ACHN (cell line): Measurements from ENCODE around the gene LY6G5C.
A peak's percentile ranks its signal among the peaks of the same experiment; 100 is the strongest.

ENCODE experiments used
- DNase-seq: peaks from one replicate; pipeline ENCODE4 v3.0.0-alpha.2; 2015
- in situ Hi-C: cut with HindIII; loops from 2 replicates; pipeline ENCODE4 v1.10.0; 2017; ENCODE audit warnings: low sequenced_read_pairs, low pct_ligation_motif_present, low pct_unique_long_range_greater_than_20kb

The LY6G5C gene

DNA sequence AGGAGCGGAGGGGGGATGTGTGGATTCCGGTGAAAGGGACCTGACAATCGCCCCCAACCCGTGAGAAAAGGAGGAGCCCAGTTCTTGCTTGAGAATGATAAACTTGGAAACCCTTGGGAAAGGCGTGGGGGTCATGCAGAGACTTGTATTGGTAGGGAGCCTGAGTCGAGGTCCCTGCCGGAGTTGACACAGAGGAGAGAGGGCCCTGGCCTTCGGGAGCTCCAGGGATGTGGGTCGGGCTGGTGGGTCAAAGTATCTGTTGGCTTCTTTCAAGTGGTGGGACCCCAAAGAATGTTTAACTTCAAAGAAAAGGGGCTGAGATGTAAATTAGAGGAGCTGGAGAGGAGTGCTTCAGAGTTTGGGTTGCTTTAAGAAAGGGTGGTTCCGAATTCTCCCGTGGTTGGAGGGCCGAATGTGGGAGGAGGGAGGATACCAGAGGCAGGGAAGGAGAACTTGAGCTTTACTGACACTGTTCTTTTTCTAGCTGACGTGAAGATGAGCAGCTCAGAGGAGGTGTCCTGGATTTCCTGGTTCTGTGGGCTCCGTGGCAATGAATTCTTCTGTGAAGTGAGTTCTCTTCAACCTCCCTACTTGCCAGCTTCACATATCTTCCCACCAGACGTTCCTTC lies 14.4 kb downstream of the LY6G5C start:
- no peak for DNase-seq
- in situ Hi-C loops, result no loop called here

DNA sequence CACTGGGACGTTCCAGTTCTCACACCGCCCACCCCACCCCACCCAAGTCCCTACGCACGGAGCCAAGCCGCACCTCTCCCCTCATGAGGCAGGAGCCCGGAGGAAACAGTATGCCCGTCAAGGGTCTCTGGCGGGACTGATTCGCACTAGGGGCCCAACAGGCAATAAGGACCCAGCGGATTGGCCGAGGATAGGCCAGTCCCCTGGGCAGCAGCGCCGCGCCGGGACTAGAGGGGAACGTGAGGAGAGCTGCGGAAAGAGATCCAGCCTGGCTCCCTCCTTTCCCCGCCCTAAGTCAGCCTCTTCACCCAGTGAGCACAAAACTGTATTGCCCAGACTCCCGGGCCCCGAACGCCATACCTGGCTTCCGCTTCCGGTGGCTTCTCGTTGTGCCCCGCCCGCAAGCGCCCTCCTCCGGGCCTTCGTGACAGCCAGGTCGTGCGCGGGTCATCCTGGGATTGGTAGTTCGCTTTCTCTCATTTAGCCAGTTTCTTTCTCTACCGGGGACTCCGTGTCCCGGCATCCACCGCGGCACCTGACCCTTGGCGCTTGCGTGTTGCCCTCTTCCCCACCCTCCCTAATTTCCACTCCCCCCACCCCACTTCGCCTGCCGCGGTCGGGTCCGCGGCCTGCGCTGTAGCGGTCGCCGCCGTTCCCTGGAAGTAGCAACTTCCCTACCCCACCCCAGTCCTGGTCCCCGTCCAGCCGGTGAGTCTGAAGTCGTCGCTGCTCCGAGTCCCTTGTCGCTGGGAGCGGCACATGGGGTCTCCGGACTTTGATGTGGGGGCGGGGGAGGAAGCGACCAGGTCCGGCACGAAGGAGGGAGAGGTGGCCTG lies 15.1 kb downstream of the LY6G5C start, which contains the start of gene CSNK2B:
Gene CSNK2B, plus strand, starts transcription at position 580 of the 836 bp plus-strand sequence. CDS start 752 bp downstream, outside the sequence.
- DNase-seq, result peak; percentile 94
- in situ Hi-C loops, result no loop called here

DNA sequence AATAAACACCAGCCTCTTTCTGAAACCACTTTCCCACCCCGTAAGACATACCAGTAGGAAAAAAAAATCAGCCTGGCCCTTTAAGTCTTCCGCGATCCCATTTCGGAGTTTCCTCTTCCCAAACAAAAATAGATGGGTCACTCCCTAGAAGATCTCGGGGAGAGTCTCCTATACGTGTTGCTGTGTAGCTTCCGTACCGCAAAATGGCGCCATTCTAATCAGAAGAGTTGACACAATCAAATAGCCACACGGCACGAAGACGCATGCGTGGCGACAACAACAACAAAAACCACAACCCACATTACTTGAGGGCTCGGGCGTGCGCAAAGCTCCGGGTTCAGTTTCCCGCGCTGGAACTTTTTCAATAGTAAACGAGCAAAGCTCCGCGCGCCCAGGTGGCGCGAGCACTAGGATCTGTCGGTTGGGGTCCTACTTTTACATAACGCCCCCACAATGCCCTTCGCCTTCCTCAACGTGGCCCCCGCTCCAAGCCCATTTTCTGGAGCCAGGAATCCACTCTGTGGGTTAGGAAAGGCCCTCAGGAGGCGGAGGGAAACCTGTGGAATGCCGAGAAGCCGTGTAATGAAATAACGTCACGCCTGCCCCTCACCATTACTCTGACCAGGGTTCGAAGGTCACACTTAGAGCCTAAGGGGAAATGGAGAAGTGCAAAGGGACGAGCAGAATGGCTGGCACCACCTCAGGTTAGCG lies 15.9 kb downstream of the LY6G5C start, which contains the start of gene GPANK1:
Gene GPANK1, minus strand, starts transcription at position 208 of the 711 bp plus-strand sequence. CDS start 519 bp downstream, outside the sequence.
- in situ Hi-C loops, result no loop called here
- DNase-seq, result peak; percentile 86

DNA sequence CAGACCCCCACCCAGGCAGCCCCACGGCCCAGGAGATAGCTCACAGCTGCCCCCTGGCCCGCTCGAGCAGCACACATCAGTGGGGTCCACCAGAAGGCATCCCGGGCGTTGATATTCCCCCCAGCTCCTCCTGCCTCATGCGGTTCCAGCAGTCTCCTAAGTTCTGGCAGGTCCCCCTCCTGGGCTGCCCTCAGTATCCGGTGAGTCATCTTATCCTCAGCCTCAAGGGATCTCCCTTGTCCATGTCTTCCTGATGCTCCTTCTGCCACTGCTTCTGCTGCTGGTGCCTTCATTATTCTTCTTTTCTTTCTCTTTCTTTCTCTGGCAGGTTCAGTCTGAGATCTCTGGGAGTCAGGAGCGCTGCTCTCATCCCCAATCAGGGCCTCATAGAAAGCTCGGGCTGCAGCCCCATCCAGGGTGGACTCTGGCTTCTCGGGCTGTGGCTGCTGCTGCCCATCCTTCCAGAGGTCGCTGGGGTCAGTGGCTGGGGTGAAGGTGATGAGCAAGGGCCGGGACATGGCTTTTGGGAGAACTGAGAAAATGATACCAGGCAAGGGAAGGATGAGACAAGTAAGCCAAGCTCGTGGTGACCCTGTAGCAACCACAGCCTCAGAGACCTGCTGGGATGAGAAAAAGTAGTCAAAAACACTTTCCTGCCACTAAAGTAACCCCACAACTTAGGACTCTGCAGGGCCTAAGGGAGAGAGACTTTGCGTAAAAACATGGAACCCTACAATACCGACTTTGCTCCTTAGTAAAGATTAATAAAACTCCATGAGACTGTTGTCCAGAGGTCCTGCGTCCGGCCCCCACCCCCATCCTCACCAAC lies 16.7 kb downstream of the LY6G5C start:
- peak; percentile 70 for DNase-seq
- in situ Hi-C loops, result no loop called here

DNA sequence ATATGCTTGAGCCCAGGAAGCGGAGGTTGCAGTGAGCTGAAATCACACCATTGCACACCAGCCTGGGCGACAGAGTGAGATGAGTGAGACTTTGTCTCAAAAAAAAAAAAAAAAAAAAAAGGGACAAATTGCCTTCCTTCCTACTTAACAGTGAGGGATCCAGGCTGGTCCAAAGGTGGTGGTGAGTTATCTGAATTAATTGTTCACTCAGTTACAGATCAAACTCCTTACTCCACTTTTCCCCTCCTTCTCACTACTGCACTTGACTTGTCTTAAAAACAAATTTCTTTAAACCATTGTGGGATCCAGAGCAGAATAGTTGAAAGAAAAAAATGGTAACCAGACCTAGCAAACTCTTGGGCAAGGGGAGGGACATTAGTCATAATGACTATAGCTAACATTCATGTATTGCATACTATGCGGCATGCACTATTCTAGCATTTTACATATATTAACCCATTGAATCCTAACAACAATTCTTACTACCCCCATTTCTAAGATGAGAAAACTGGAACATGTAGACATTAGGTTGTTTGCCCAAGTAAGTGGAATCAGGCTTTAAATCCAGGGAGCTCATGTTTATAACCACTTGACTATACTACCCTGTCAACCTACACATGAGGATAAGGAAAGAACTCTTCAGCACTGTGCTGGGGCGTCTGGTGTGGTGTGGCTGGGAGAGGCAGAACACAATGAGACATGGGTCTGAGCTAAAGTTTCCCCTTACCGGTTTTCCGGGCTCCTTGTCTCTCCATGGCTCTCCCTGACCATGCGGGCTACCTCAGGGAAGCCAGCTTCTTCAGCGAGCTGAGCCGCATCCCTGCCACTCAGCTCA lies 17.5 kb downstream of the LY6G5C start:
- DNase-seq, result no peak

DNA sequence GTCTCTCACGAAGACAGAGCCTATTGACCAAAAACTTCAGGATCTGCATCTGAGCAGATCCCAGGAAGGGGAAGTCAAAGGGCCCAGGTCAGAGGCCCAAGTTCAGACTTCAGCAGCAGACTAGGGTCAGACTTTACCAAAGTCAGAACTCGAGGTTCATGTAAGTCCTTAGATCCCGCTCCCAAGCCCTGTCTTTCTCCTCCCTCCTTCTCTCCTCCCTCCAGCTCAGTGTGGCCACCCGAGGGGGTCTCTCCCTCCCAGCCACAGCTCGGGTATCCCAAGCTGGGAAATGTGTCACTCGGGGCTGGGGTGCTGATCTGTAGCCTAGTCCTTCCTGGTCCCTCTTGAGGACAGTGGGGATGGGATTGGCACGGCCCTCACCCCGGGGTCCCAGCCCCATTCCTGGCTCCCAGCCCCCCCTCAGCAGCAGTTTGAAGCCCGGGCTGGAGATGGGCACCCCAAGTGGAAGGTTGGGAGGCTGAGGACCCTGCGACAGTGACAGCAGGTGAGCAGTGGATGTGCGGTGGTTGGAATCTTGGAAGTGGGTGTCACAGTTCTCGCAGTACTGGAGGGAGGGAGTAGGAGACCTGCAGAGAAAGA lies 18.6 kb downstream of the LY6G5C start:
- in situ Hi-C loops, result no loop called here
- DNase-seq, result no peak

More for the DNA sequence above, 17.5 kb downstream of the LY6G5C start:
- in situ Hi-C loops, result no loop called here

DNA sequence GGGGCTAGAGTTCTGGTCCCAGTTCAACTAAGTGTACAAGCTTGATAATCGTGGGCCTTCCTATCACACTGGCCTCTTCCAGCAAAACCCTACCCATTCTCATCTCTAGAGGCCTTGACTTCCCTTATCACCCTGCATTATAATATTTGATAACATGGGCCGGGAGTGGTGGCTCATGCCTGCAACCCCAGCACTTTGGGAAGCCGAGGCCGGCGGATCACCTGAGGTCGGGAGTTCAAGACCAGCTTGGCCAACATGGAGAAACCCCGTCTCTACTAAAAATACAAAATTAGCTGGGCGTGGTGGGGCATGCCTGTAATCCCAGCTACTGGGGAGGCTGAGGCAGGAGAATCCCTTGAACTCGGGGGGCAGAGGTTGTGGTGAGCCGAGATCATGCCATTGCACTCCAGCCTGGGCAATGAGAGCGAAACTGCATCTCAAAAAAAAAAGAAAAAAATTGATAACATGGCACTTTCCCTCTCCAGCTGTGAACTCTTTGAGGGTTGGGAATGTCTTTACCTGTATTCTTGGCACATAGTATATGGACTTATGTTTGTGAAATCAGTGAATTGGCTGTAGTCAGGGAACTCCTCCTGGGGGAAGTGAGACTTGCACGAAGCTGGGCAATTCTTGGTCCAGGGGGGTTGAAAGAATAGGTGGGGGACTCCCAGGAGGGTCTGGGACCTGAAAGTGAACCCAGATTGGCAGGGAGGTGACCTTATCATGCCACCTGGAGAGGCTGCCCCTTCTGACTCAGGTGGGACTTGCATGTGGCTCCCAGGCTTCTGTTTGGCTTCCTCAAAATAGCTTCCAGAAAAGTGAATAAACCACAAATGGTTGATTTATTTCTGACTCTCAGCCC lies 19.4 kb downstream of the LY6G5C start:
- in situ Hi-C loops, result no loop called here
- no peak for DNase-seq

DNA sequence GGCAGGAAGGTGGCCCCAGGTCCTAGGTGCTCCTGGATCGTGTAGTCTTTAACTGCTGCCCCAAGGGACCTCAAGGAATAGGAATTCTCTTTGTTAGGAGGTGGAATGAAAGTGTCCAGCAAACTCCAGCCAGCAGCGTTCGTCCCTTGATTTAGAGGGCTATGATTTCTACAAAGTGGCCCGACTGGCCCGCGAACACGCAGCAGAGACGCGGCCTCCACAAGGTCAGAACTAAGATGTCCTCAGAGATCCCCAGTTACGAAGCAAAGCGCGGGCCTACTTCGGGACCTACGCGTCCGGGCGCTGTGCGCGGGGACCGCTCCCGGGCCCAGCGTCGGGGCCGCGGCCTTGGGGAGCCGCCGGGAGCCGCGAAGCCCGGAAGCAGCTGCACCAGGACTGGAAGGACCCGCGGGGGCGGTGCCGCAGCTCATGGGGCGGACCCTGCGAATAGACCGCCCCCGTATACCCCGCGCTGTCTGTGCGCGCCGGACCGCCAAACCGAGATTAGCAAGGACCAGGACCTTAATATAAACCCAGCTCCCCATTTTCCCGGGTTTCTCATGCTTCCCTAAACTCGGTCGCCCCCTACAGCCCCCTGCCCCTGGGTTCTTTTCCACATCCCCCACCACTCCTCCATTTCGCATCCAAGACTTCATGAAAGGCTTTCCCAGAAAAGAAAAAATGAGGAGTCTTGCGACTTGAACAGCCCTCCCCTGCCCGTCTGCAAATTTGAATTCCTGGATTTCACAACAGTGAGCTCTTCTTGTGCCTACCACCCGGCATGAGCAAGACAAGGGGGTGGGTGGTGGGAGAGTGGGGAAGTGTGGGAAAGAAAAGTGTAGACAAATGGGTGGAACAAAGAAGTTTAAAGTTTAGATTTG lies 20.2 kb downstream of the LY6G5C start, which contains the start of gene C6orf47:
Gene C6orf47, minus strand, starts transcription at position 398 of the 881 bp plus-strand sequence. CDS start 831 bp downstream, outside the sequence.
- peak; percentile 77 for DNase-seq
- in situ Hi-C loops, result no loop called here

DNA sequence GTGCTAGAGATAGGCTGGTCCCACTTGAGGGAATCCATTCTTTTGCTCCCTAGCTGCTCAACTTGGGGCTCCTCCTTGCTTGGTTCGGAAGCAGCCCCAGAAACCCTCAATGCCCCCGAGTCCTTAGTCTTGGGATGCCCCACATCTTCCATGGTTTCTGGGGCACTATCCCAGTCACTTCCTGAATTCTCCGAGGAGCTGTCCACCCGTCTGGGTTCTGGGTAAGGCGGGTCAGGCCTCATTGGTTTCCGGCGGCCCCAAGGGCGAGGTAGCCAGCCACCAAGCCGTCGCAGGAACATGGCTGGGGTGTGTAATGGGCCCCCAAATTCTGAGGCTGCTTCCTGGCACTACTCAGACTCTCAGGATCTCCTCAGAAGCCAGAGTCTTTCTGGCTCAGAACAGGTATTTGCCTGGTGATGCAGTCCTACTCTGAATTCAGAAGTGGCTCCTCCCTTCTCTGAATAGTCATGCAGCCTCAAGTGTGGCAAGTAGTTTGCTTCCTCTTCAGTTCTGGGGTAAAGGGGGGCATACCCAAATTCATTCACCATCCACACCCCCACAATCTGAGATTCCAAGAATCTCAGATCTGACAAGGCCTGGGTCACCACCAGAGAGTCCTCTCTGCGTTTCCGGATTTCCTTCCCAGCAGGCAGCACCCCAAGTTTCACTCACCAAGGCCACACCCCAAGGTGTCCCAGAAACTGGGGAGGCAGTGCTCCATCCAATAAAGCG lies 21.1 kb downstream of the LY6G5C start:
- in situ Hi-C loops, result no loop called here
- DNase-seq, result peak; percentile 49

DNA sequence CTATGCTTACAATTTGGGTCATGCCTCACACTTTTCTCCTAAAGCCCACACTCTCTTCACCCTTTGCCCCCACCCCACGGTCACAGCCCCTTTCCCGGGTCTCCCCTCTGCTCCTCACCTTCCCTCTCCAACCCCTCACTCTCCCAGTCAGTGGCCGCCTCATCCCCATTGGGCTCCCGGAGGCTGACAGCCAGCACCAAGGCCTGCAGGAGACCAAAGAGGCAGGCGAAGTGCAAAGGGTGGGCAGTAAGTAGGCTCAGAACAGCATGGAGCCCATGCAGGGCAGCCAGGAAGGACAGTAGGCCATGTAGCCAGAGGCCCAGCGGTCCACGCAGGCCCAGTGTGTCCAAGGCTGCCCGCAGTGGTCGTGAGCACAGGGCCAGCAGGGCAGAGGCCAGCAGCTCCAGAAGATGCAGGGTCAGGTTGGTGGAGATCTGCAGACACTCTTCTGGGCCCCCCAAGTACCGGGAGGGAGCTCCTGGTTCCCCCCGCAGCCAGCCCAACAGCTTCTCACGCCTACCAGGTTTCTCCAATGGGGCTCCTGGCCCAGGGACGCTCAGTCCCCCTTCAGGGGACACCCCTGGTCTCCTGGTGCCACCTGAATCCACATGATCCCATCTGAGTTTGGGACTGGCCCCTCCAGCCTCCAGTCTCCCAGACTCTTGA lies 21.8 kb downstream of the LY6G5C start:
- in situ Hi-C loops, result no loop called here
- no peak for DNase-seq

DNA sequence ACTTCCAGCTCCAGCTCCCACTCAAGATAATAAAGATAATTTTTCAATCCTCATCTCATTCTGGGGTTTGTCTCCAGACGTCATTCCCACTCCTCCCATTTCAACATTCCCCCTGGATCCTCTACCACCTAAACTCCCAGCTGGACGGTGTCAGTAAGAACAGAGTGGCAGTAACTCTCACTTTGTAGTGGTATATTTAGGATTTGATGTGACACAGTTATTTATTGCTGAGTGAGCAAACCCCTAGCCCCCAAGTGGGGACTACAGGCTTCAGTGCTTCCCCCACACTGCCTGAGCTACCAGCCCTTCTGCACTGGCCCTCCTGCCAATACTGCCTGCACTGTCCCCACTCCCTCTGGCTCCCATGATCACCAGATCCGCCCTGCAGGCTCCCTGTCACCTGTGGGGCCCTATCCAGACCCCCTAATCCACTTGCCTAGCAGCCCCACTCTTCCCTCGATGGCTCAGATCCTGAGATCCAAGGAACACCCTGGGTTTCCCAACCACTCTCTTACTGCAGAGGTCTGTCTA lies 22.6 kb downstream of the LY6G5C start:
- in situ Hi-C loops, result no loop called here
- DNase-seq, result no peak

DNA sequence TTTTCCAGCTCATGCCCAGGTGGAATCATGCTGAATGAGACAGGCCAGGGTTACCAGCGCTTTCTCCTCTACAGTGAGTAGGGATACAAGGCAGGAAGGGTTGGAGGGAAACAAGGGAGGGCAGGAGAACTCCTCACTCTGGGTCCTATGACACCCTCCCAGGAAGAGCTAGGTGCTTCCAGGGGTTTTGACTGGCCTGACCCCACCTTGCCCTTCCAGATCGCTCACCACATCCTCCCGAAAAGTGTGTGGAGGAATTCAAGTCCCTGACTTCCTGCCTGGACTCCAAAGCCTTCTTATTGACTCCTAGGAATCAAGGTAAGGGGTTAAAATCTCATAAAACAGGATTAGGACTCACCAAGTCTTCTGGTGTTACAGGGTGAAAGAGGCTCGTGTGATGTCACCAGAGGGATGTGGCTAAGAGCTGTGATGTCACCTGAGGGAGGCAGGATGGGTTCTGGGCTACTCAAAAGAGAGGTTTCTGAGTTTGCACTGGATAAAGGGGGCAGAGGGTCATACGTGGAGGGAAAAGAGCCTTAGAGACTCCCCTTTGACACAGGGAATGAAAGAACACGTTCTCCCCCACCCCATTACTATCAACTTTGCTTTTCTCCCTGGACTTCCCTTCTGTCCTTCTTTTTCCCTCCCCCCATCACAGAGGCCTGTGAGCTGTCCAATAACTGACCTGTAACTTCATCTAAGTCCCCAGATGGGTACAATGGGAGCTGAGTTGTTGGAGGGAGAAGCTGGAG lies 23.3 kb downstream of the LY6G5C start:
- in situ Hi-C loops, result no loop called here
- DNase-seq, result no peak
